T-helper 17 cell (primary cell): ENCODE data around the gene GSS. TPM values are rescaled to one million over a fixed set of nuclear protein-coding genes. Genes with fewer than 3 reads are reported as not detected.
"Not testable (repeated sequence)": the region's sequence is repeated elsewhere in the genome, so short reads cannot be mapped to it uniquely, and the experiment has no call there.

Experiments used
- ATAC-seq: fragments of 150-1000 bp; cut with Tn5 transposase; 2 replicates; pipeline ENCODE4 v1.10.0; 2021; ENCODE audit warnings: mild to moderate bottlenecking, moderate library complexity
- DNase-seq, 3 donors: peaks; one replicate each; pipeline versions ENCODE4 v3.0.0 to v3.0.0-alpha.2; 2020 to 2021
- H3K9me3 ChIP-seq: one replicate; pipeline ENCODE4 v1.7.0; 2013; ENCODE audit warnings: low read length, mild to moderate bottlenecking; ENCODE audit not compliant: control insufficient read depth, poor library complexity, severe bottlenecking
- H3K27ac Mint-ChIP-seq: one replicate; pipeline ENCODE4 v1.8.0; 2022; ENCODE audit warnings: mild to moderate bottlenecking, moderate library complexity, mixed read lengths
- H3K27me3 Mint-ChIP-seq: one replicate; pipeline ENCODE4 v1.8.0; 2022; ENCODE audit warnings: mixed read lengths
- H3K36me3 Mint-ChIP-seq: one replicate; pipeline ENCODE4 v1.8.0; 2022; ENCODE audit warnings: low read depth, mixed read lengths
- H3K4me1 Mint-ChIP-seq: one replicate; pipeline ENCODE4 v1.8.0; 2022; ENCODE audit warnings: mild to moderate bottlenecking, mixed read lengths
- H3K4me3 Mint-ChIP-seq: one replicate; pipeline ENCODE4 v1.8.0; 2022; ENCODE audit warnings: mild to moderate bottlenecking, moderate library complexity, mixed read lengths
- total RNA-seq, 4 donors: library from RNA in 2 of 4; stranded (reverse) in 2 of 4; gene quantifications; one replicate each; pipeline ENCODE4 v1.2.3 and lab custom pipeline; 2022 to 2026

Gene GSS
- total RNA-seq, 2 donors from 2014 or later, result 23.3 to 27.0 TPM

- peaks cover 28% of the 10 kb centered on the region for H3K4me1 Mint-ChIP-seq
- peaks cover 4% of the 10 kb centered on the region for H3K36me3 Mint-ChIP-seq
- DNase-seq (no peak), ATAC-seq (no peak)
- no peaks in the 10 kb centered on the region for H3K9me3 ChIP-seq
- H3K4me3 Mint-ChIP-seq, result no peak overlapping the region
- no peak overlapping the region for H3K27ac Mint-ChIP-seq
- H3K27me3 Mint-ChIP-seq, result no peaks in the 10 kb centered on the region
Observed at GRCh38 chr20:34888468-34888867, 67.1 kb downstream of the GSS start.

GRCh38 chr20:34887023-34887422 is 68.6 kb downstream of the GSS start:
- no peak for ATAC-seq
- H3K4me1 Mint-ChIP-seq, result peaks cover 25% of the 10 kb centered on the region
- DNase-seq, result no peak
- no peak overlapping the region for H3K4me3 Mint-ChIP-seq
- H3K9me3 ChIP-seq, result no peaks in the 10 kb centered on the region
- H3K27ac Mint-ChIP-seq, result no peak overlapping the region
- H3K36me3 Mint-ChIP-seq, result peaks cover 6% of the 10 kb centered on the region
- H3K27me3 Mint-ChIP-seq, result no peaks in the 10 kb centered on the region

GRCh38 chr20:34886122-34886521 is 69.5 kb downstream of the GSS start:
- no peak overlapping the region for H3K27ac Mint-ChIP-seq
- H3K4me1 Mint-ChIP-seq, result peaks cover 21% of the 10 kb centered on the region

GRCh38 chr20:34884260-34884659 is 71.3 kb downstream of the GSS start:
- H3K27me3 Mint-ChIP-seq, result no peaks in the 10 kb centered on the region
- H3K4me3 Mint-ChIP-seq, result no peak overlapping the region

More at GRCh38 chr20:34886122-34886521, 69.5 kb downstream of the GSS start:
- Mint-ChIP-seq H3K27me3 (no peaks in the 10 kb centered on the region), H3K36me3 (peaks cover 6% of the 10 kb centered on the region), H3K4me3 (no peak overlapping the region)
- DNase-seq (no peak), ATAC-seq (no peak)
- H3K9me3 ChIP-seq, result no peaks in the 10 kb centered on the region

GRCh38 chr20:34883809-34884208 is 71.8 kb downstream of the GSS start:
- Mint-ChIP-seq H3K4me1 (peaks cover 14% of the 10 kb centered on the region), H3K27me3 (no peaks in the 10 kb centered on the region), H3K36me3 (peaks cover 6% of the 10 kb centered on the region), H3K27ac (no peak overlapping the region), H3K4me3 (no peak overlapping the region)
- ATAC-seq, result no peak
- H3K9me3 ChIP-seq, result no peaks in the 10 kb centered on the region
- no peak for DNase-seq

More at GRCh38 chr20:34884260-34884659, 71.3 kb downstream of the GSS start:
- ATAC-seq, result no peak
- H3K4me1 Mint-ChIP-seq, result peaks cover 11% of the 10 kb centered on the region
- H3K9me3 ChIP-seq, result no peaks in the 10 kb centered on the region
- no peak for DNase-seq
- H3K27ac Mint-ChIP-seq, result no peak overlapping the region
- H3K36me3 Mint-ChIP-seq, result peaks cover 6% of the 10 kb centered on the region

- Mint-ChIP-seq H3K36me3 (peaks cover 2% of the 10 kb centered on the region), H3K4me1 (peaks cover 12% of the 10 kb centered on the region), H3K27ac (no peak overlapping the region), H3K4me3 (no peak overlapping the region), H3K27me3 (no peaks in the 10 kb centered on the region)
- DNase-seq (no peak), ATAC-seq (no peak)
- H3K9me3 ChIP-seq, result no peaks in the 10 kb centered on the region
Observed at GRCh38 chr20:34883087-34883688, 72.4 kb downstream of the GSS start.

- Mint-ChIP-seq H3K27ac (peak overlapping the region; percentile 43), H3K4me1 (peaks cover 17% of the 10 kb centered on the region), H3K27me3 (no peaks in the 10 kb centered on the region), H3K4me3 (no peak overlapping the region), H3K36me3 (peaks cover 2% of the 10 kb centered on the region)
- ATAC-seq, result no peak
- no peaks in the 10 kb centered on the region for H3K9me3 ChIP-seq
- no peak for DNase-seq
Observed at GRCh38 chr20:34881689-34882088, 73.9 kb downstream of the GSS start.

GRCh38 chr20:34880971-34881370 is 74.6 kb downstream of the GSS start:
- H3K36me3 Mint-ChIP-seq, H3K27me3 Mint-ChIP-seq, DNase-seq, H3K9me3 ChIP-seq, ATAC-seq, H3K4me3 Mint-ChIP-seq: not testable (repeated sequence)
- Mint-ChIP-seq H3K4me1 (peaks cover 21% of the 10 kb centered on the region), H3K27ac (peak overlapping the region; percentile 43)

- ATAC-seq, result no peak
- Mint-ChIP-seq H3K36me3 (peaks cover 2% of the 10 kb centered on the region), H3K4me3 (no peak overlapping the region), H3K4me1 (peaks cover 26% of the 10 kb centered on the region), H3K27ac (no peak overlapping the region), H3K27me3 (no peaks in the 10 kb centered on the region)
- H3K9me3 ChIP-seq, result no peaks in the 10 kb centered on the region
- DNase-seq, result no peak
Observed at GRCh38 chr20:34880215-34880850, 75.3 kb downstream of the GSS start.

Other genes with a start within 250 kb of the GSS start
- gene NCOA6, start 130.2 kb downstream of the GSS start, total RNA-seq, result 10 to 100 TPM; 26.3 to 30.7 TPM
- 10 to 100 TPM; 15.0 to 20.2 TPM for gene GGT7, start 83.0 kb downstream of the GSS start, total RNA-seq
- 10 to 100 TPM; 15.0 to 15.6 TPM for gene ACSS2, start 79.2 kb downstream of the GSS start, total RNA-seq
- gene MYH7B, start 62 bp upstream of the GSS start, total RNA-seq, result under 1 TPM; 0.50 to 0.70 TPM
- 10 to 100 TPM; 50.8 to 52.7 TPM for gene TRPC4AP, start 137.0 kb upstream of the GSS start, total RNA-seq
- 10 to 100 TPM; 24.1 to 29.7 TPM for gene EDEM2, start 191.5 kb upstream of the GSS start, total RNA-seq
- gene PROCR, start 216.3 kb upstream of the GSS start, total RNA-seq, result 1 to 10 TPM in 1 of 2 donors, under 1 TPM in 1; 0.89 to 1.5 TPM